ENCODE measurements around the gene PCK1. TPM values are rescaled to one million over a fixed set of nuclear protein-coding genes. Genes with fewer than 3 reads are reported as not detected.

The PCK1 gene
- total RNA-seq, 1 experiment from 2014 or later = 0.49 TPM

- no peak for DNase-seq (ENCODE audit: low read depth, low spot score)
- Histone ChIP-seq H3K27me3 (ENCODE audit: insufficient read depth, low read length) (peaks cover 33% of the 10 kb centered on the region), H3K9ac (ENCODE audit: low read length) (no peak overlapping the region), H3K4me3 (replicated peaks in 1 of 2; ENCODE audit: low read depth in 1 of 2, low read length in 2 of 2) (no peak overlapping the region), H3K27ac (ENCODE audit: low read depth, low read length) (no peak overlapping the region), H3K79me2 (ENCODE audit: insufficient read depth, low read length) (no peaks in the 10 kb centered on the region), H3K9me2 (ENCODE audit: insufficient read depth) (no peaks in the 10 kb centered on the region), H2AFZ (ENCODE audit: low read depth, low read length, poor library complexity, severe bottlenecking) (no peak overlapping the region), H4K20me1 (ENCODE audit: insufficient read depth) (no peaks in the 10 kb centered on the region), H3K4me1 (ENCODE audit: control insufficient read depth in 1 of 2, insufficient read depth in 2 of 2, low read length in 2 of 2) (no peaks in the 10 kb centered on the region), H3K4me2 (ENCODE audit: low read length) (no peak overlapping the region), H3K9me3 (ENCODE audit: control insufficient read depth in 1 of 2, insufficient read depth in 1 of 2, low read depth in 1 of 2, low read length in 2 of 2) (no peaks in the 10 kb centered on the region), H3K36me3 (ENCODE audit: control insufficient read depth in 1 of 2, insufficient read depth in 2 of 2, low read length in 2 of 2) (no peaks in the 10 kb centered on the region)
- no peak for ATAC-seq
- intact Hi-C loops (cut with micrococcal nuclease) = no loop called here
- CTCF ChIA-PET = interaction anchor here (1.6 kb wide), 1 partner anchor 58 kb away, joined by 3 read pairs; no protein-coding TSS in a partner anchor
- BruUV-seq (replicated peaks) = no TSS peak
- TF ChIP-seq POLR2AphosphoS5 (IDR thresholded peaks at IDR 0.05; ENCODE audit: low read depth, low read length) (no peak), EZH2phosphoT487 (IDR thresholded peaks at IDR 0.05; ENCODE audit: borderline replicate concordance) (no peak), ZFX (IDR thresholded peaks at IDR 0.05) (no peak), YY1 (IDR thresholded peaks at IDR 0.05; ENCODE audit: extremely low read depth, insufficient replicate concordance, low read depth, low read length) (no peak), FOSL1 (IDR thresholded peaks at IDR 0.05; ENCODE audit: low read depth) (no peak), TCF7L2 (IDR thresholded peaks at IDR 0.05; ENCODE audit: borderline replicate concordance, extremely low read depth, insufficient read depth, insufficient read length) (no peak), POLR2A (IDR thresholded peaks at IDR 0.05; ENCODE audit: borderline replicate concordance, extremely low read depth, insufficient read depth, insufficient read length) (no peak), SRF (IDR thresholded peaks at IDR 0.05; ENCODE audit: low read depth) (no peak)
- TF ChIP-seq, protein P1, sequence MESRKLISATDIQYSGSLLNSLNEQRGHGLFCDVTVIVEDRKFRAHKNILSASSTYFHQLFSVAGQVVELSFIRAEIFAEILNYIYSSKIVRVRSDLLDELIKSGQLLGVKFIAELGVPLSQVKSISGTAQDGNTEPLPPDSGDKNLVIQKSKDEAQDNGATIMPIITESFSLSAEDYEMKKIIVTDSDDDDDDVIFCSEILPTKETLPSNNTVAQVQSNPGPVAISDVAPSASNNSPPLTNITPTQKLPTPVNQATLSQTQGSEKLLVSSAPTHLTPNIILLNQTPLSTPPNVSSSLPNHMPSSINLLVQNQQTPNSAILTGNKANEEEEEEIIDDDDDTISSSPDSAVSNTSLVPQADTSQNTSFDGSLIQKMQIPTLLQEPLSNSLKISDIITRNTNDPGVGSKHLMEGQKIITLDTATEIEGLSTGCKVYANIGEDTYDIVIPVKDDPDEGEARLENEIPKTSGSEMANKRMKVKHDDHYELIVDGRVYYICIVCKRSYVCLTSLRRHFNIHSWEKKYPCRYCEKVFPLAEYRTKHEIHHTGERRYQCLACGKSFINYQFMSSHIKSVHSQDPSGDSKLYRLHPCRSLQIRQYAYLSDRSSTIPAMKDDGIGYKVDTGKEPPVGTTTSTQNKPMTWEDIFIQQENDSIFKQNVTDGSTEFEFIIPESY (IDR thresholded peaks at IDR 0.05; ENCODE audit: extremely low read depth, insufficient replicate concordance, low read length) = no peak
- TF ChIP-seq, protein P2, sequence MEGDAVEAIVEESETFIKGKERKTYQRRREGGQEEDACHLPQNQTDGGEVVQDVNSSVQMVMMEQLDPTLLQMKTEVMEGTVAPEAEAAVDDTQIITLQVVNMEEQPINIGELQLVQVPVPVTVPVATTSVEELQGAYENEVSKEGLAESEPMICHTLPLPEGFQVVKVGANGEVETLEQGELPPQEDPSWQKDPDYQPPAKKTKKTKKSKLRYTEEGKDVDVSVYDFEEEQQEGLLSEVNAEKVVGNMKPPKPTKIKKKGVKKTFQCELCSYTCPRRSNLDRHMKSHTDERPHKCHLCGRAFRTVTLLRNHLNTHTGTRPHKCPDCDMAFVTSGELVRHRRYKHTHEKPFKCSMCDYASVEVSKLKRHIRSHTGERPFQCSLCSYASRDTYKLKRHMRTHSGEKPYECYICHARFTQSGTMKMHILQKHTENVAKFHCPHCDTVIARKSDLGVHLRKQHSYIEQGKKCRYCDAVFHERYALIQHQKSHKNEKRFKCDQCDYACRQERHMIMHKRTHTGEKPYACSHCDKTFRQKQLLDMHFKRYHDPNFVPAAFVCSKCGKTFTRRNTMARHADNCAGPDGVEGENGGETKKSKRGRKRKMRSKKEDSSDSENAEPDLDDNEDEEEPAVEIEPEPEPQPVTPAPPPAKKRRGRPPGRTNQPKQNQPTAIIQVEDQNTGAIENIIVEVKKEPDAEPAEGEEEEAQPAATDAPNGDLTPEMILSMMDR (IDR thresholded peaks at IDR 0.05 in 2 of 3, conservative IDR thresholded peaks at IDR 0.05 in 1 of 3; ENCODE audit: borderline replicate concordance in 1 of 3, insufficient read depth in 1 of 3, low read depth in 2 of 3, low read length in 2 of 3) = no peak
- TF ChIP-seq, protein P3, sequence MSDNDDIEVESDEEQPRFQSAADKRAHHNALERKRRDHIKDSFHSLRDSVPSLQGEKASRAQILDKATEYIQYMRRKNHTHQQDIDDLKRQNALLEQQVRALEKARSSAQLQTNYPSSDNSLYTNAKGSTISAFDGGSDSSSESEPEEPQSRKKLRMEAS (IDR thresholded peaks at IDR 0.05) = no peak
- POLR2A ChIA-PET = no interaction called here
- RAD21 ChIA-PET (ENCODE audit: low non-redundant PET in 1 of 2, low total read pairs in 2 of 2, uncharacterized antibody in 2 of 2, unreplicated experiment in 2 of 2) = no interaction called here
These were observed 6.0 kb downstream of the PCK1 start for GRCh38 chr20:57566803-57567459.

All from HCT116 (cell line).